T-helper 1 cell (primary cell): Measurements from ENCODE around the gene ATP5PD.
"Not testable (repeated sequence)": the region's sequence is repeated elsewhere in the genome, so short reads cannot be mapped to it uniquely, and the experiment has no call there.

Source experiments
- DNase-seq, 5 donors: peaks; one replicate each; pipeline ENCODE4 v3.0.0-alpha.2; 2012 to 2020

The ATP5PD gene

DNA sequence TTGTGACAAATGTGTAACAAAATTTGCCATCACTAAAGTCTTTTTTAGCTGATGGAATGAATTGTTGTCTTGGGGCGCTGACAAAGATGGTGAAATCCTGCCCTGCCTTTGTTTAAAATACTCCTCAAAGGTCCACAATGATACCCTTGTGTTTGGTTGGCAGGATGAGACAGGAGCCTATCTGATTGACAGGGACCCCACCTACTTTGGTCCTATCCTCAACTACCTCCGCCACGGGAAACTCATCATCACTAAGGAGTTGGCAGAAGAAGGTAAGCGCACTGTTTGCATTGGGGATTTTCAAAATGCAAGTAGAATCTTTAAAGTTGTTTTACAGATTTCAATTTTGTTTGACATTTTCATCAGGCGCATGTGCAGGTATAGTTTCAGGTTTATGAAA is 2.3 kb upstream of the ATP5PD start:
- no peak for DNase-seq

DNA sequence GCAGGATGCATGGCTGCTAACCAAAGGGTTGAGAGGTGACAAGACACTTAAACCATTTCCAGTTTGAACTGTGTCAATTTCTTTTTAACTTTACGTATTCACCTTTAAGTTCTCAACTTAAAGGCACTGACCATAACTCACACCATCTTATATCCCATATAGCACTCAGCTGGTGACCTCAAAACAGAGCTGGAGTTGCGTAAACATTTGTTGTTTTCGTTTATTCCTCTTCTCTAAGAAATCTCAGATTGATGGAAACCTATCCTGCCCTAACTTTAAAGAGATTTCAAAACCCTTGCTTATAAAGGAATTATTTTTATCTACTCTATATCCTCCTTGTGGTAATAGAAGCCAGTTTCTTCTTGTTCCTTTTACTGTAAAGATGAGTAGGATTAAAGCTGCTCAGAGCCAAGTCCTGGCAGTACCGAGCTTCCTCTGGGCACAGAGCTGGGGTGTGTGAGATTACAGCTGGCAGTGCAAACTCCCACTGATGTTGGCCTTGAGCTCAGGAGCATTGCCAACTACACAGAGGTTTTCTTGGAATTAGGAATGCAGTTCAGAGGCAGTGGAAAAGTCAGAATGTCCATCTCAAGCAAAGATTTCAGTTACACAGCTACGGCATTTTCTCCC is 1.6 kb upstream of the ATP5PD start:
- no peak for DNase-seq

DNA sequence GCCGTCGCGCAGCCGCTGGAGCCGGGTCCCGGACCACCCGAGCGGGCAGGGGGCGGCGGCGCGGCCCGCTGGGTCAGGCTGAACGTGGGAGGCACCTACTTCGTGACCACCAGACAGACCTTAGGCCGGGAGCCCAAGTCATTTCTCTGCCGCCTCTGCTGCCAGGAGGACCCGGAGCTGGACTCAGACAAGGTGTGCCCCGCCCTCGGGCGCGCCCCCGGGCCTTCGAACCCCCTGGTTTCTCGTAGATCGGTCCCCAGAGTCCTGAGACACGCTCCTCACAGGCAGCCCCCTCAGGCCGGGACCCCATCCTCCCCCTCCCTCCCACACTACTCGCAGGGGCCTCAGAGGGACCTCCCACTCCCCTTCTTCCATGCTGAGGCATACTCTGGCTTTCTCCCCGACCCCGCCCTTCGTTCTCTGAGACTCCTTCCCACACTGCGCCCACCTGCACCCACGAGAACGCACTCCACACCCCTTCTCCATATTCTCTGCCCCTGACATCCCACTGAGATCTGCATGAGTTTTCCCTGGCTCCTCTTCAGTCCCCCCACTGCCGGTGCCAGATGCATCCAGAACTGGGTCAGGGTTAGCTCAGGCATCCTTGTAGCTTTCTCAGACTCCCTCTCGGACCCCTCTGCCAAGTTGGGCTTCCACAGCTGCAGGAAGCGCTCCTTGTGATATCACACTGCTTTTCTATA is 779 bp upstream of the ATP5PD start:
- DNase-seq, result peak in 3 of 5 donors; percentile 17 to 26 (median 18)

DNA sequence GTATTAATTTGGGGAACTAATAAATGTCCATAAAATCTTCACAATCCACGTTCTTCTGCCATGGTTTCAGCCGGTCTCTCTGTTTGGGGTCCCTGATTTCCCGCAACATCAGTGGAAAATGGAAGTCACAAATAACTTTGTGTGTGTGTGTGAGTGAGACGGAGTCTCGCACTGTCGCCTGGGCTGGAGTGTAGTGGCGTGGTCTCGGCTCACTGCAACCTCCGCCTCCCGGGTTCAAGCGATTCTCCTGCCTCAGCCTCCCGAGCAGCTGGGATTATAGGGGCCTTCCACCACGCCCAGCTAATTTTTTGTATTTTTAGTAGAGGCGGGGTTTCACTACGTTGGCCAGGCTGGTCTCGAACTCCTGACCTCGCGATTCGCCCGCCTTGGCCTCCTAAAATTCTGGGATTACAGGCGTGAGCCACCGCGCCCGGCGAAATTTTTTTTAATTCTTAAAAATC is 793 bp downstream of the ATP5PD start:
- DNase-seq, result not testable (repeated sequence)

DNA sequence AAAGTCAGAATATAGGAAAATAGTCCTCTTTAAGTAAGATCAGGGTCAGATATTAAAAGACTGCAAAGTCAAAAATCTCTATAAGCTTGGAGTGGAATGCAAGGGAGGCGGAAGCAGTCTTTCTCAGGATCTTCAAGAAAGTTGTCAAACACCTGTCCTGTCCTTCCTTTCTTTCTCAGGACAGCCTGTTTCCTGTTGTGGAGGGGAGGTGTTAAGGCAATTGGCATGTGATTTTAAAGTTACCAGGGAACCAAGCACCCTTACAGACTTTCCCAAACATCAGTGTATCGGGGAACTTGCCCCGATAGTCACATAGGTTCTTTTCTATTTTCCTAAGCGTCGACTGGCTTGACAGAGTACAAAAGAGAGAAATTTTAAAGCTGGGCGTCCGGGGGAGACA is 2.1 kb downstream of the ATP5PD start:
- no peak for DNase-seq

DNA sequence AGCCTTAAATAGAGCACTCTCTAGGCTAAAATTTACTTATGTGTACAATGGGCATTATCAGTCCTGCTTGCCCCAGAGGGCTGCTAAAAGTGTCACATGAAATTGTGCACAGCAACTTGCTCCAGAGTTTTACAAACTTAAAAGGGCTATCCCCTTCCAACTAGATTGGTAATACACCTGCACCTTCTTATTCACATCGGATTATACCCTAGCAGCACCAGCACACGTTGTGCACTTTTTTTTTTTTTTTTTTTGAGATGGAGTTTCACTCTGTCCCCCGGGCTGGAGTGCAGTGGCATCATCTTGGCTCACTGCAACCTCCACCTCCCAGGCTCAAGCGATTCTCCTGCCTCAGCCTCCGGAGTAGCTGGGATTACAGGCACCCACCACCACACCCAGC is 3.0 kb downstream of the ATP5PD start:
- not testable (repeated sequence) for DNase-seq

DNA sequence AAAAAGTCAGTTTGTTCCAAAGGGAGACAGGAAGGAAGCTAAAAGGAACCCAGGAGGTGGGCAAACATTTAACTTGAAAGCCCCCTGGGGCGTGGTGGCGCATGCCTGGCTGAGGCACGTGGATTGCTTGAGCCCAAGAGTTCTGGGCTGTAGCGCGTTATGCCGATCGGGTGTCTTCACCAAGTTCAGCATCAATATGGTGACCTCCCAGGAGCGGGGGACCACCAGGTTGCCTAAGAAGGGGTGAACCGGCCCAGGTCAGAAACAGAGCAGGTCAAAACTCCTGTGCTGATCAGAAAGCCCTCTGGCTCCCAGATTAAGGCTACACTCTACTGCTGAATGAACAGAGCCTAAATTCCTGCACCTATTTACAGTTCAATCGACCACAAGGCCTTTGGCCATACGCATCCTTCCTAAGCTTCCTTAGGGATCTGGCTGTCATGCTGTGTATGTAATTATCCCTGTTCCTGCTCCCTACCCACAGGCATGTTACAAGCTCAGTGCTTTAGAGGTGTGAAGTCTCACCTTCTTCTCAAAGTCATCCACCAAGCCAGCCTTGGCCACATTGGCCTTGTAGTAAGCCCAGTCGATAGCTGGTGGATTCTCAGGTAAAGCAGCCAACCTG is 5.0 kb downstream of the ATP5PD start:
- no peak for DNase-seq

DNA sequence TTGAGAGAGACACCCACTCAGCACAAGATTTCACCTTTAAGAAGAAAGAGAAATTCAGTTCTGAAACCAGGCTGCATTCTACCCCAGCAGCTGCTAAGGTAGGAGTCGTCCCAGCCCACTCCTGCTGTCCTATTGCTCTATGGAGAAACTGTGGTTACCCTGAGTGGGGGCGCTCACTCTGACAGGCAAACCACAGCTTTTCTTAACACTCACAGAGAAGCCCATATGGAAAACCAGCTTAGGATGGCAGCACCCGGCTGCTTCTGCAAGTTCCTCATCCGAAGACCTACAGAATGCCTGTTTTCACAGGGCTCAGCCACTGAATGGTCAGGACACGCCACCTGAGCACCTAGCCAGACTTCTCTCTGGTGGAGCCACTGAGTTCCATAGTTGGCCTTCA is 7.5 kb downstream of the ATP5PD start:
- no peak for DNase-seq

DNA sequence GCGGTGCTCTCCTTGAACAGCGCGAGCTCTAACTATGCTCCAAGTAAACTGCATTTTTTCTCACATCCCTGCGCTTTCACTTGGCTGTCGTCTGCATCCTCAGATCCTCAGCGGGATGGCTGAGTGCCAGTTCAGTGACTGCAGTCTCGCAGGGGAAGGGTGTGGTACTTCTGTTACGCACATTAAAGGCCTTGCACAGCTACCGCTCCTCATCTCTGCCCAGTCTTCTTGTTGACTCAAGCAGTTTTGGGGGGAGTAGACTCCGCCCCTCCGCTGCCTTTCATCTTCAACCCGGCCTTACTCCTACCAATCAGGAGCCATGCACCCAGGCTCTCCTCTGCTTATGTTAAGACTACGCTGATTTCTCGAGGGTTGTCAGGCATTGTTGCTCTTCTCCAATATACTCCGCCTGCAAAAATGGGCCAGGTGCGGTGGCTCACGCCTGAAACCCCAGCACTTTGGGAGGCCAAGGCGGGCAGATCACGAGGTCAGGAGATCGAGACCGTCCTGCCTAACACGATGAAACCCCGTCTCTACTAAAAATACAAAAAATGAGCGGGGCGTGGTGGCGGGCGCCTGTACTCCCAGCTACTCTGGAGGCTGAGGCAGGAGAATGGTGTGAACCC is 10.0 kb downstream of the ATP5PD start:
- peak; percentile 74 to 93 (median 92) for DNase-seq

DNA sequence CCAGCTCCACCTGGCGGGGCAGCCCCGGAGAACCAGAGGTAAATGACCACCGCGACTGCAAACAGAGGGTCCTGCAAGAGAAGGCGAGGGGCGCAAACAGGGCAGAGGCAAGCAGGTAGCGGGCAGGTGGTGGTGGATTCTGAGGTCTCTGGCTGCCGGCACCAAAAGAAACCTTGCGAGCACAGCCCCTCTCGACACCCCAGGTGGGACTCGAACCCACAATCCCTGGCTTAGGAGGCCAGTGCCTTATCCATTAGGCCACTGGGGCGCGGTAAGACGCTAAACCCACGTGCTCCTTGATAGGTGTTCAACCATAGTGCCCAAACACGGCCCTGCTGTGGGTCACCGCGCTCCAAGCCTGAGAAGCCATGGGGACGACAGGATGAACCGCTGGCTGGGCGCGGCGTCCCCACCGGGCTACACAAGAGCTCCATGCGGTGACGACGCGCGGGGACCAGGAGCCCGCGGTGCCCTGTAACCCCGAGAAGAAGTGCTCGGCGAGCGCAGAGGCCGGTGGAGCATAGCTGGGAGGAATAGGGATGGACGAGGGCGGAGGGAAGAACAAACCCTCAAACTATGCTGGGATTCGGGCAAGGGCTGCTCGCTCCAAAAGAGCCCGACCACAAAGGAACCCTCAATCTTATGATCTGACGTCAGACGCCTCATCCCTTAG is 12.4 kb downstream of the ATP5PD start:
- DNase-seq, result peak; percentile 32 to 90 (median 64)

DNA sequence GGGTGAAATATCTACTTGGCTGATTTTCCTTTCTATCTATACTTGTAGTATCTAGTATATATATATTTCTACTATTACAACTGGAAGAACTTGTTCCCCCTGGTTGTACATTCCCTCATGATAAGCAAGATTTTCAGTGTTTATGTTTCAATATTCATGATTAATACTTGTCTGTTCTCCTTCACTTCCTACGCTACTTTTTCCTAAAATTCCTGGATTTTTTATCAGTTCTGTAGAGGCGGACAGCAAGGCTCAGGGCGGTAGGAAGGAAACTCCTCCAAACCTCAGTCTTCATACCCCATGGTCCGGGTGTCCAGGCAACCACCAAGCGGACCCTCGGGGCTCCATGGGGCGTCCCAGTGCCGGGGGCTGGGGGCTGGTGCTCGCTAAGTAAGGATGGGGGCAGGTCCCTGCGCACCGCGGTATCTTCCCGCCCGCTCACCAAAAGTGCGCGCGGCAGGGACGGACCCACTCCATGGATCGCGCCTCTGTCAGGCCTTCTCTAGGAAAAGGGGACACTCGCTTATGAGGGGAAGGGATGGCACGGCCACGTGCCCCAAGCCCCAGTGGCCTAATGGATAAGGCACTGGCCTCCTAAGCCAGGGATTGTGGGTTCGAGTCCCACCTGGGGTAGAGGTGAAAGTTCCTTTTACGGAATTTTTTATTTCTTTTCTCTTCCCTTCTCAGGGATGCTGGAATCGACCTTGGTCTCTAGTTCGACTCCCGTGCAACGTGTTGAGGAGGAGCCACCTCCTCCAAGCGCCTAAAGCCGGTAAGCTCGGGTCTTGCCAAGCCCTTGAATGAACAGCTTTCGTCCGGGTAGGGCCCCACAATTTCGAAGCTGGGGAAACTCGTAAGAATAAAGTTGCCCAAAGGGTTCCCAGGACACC is 13.2 kb downstream of the ATP5PD start:
- peak; percentile 51 to 85 (median 70) for DNase-seq

DNA sequence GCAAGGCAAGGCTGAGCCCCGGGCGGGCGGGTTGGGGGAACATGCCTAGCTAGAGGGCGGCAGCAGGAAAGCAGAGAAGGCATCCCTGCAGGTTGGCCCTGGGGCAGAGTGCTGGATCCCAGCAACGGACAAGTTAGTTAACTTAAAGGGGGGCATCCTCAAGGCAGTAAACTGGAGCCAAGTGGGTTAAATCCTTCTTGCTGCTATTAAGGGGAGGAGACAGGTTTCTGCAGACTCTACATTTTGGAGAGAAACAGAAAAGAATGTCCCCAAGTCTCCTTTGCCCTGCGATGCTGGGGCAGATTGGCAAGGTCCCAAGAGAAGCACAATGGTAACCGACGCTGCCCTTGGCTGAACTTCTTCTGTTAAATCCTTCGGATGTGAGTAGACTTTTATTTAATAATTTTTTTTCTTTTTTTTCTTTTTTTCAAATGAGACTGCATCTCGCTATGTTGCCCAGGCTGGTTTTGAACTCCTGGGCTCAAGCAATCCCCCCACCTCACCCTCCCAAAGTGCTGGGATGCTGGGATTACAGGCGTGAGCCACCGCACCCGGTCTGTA is 14.0 kb downstream of the ATP5PD start:
- no peak for DNase-seq

DNA sequence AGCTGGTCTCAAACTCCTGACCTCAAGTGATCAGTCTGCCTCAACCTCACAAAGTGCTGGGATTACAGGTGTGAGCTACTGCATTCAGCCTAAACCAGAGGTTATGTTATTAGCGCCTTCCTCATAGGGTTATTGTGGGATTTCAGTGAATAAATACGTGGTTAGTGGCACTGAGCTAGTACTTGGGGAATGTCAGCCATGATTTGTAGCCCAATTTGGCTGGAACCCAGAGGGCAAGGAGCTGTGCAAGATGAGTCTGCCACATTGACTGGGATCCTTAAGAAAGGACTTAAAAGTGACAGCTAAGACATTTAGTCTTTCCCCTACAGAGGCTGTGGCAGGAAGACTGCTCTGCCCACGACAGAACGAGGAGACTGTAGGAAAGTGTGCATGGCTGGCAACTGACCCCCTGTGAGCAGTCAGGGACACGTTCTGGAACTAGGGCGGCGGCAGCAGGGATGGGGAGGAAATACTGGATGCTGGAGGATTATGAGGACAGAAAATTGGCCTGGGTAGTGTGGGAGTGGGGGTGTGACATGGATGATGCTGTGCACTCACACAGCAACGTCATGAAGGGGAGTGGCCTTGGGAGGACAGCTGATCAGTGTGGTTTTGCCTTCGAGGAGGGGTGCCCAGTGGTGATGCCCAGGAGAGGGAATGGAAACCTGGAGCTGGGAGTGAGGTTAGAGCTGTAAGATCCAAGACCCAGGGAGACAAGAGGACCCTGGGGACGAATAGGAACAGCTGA is 14.6 kb downstream of the ATP5PD start:
- DNase-seq, result peak in 4 of 5 donors; percentile 32 to 66 (median 57)

DNA sequence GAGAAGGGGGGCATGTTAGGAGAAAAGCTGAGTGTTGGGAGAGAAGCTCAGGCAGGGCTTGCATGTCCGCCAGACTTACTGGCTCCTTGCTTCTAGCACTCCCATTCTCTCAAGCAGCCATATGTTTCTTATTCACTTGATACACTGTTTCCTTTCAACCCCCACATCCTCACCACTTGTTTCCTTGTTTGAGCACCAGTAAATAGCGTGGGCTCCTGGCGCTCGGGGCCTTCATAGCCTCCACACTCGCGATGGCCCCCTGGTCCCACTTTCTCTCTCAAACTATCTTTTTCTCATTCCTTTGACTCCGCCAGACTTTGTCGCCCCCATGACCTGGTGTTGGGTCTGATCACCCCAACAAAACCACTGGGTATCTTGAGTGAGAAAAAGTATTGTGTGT is 16.6 kb downstream of the ATP5PD start:
- no peak for DNase-seq

DNA sequence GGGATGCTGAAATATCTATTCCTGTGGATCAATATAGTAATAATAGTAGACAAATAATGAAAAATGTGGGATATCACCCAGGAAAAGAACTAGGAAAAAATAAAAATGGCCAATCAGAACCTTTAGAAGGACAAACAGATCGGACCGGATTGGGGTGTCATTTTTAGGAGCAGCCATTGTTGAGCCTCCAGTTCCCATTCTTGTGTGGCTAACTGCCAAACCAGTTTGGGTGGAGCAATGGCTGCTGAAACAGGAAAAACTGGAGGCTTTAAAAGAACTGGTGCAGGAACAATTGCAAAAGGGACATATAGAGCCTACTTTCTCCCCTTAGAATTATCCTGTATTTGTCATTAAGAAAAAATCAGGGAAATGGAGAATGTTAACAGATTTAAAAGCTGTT is 20.1 kb downstream of the ATP5PD start:
- DNase-seq, result not testable (repeated sequence)

DNA sequence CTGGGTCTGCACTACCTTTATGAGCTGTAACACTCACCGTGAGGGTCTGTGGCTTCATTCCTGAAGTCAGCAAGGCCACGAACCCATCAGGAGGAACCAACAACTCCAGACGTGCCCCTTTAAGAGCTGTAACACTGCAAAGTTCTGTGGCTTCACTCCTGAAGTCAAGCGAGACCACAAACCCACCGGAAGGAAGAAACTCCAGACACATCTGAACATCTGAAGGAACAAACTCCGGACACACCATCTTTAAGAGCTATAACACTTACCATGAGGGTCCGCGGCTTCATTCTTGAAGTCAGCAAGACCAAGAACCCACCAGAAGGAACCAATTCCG is 21.4 kb downstream of the ATP5PD start:
- DNase-seq, result not testable (repeated sequence)

DNA sequence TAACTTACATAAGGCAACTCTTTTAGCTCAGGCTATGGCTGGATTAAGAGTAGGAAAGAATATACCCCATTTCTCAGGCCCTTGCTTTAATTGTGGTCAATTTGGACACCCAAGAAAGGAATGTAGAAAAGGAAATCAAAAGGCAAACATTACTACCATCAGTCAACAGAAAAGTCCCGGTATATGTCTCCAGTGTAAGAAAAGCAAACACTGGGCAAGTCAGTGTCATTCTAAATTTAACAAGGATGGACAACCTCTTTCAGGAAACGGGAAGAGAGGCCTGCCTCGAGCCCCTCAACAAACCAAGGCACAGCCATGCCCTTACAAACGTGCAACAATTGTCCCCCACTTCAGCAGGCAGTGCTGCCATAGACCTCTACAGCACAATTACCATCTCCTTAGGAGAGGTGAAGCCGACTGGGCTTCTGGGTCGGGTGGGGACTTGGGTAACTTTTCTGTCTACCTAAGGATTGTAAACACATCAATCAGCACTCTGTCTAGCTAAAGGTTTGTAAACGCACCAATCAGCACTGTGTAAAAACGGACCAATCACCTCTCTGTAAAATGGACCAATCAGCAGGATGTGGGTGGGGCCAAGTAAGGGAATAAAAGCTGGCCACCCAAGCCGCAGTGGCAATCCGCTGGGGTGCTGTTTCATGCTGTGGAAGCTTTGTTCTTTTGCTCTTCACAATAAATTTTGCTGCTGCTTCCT is 21.9 kb downstream of the ATP5PD start:
- DNase-seq, result peak in 1 of 5 donors; percentile 30

DNA sequence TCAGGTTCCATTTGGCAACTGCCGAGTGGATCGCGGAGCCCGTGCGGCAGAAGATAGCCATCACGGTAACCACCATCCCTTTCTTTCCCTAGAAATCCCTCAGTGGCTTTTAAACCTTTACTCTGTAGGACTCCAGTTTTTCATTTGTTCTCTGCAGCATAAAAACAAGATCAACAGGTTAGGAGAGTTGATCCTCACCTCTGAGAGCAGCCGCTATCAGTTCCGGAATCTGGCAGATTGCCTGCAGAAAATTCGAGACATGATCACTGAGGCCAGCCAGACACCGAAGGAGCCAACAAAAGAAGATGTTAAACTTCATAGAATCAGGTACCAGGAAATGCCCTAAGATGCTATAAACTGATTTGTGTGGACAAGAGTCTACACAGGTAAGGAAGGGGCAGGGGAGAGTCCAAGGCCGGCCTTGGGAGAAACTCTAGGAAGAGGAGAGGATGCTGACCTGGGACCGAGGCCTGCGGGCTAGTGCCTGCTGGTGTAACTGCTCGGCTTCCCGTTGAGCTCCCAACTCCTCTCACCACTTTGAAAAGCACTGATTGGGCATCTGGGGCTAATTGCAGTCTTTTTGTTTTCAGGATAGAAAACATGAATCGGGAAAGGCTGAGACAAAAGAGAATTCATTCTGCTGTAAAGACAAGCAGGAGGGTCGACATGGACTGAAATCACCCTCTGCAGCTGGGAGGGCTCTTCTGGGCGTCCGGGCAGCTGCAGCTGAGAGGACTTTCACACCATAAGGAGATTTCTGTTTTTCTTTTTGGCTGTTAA is 26.2 kb downstream of the ATP5PD start:
- no peak for DNase-seq

DNA sequence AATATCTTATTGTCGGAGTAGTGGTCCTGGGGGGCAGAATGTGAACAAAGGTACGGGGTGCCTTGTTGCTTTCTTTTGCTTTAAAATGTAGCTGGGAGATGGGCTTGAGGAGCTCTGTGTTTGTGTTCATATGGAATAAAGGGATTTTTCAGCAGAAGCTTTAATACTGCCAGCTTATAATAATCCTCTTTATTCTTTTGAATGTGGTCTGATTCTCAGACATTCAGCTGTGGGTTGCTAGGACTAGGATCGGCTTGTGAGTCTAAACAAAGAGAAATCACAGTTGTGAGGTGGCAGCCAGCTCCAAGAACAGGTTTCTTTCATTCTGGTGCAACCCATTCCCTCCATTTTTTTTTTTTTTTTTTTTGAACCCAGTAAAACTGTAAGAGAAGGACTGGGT is 27.1 kb downstream of the ATP5PD start:
- no peak for DNase-seq
